Common myeloid progenitor, CD34-positive (primary cell): Measurements from ENCODE around the gene MEX3D.

Experiments
- CTCF ChIA-PET: fragments of 350-600 bp; sonication (Branson Sonifier 250); formaldehyde crosslinking; loops from one replicate; lab custom pipeline; 2021; ENCODE audit warnings: antibody characterized with exemption; lab: Charles Lee
- POLR2A ChIA-PET: fragments of 350-600 bp; sonication (Branson Sonifier 250); formaldehyde crosslinking; loops from one replicate; lab custom pipeline; 2021; ENCODE audit warnings: antibody characterized with exemption; lab: Charles Lee
- DNase-seq, 3 donors: peaks; one replicate each; pipeline versions ENCODE4 v3.0.0 to v3.0.0-alpha.2; 2013
- H3K27ac ChIP-seq, 2 experiments: 1 replicate in 1 of 2; 2 replicates in 1 of 2; pipeline ENCODE4 v1.7.0; 2013; ENCODE audit warnings: inconsistent platforms in 2 of 2, low read length in 2 of 2, mild to moderate bottlenecking in 2 of 2, low read depth in 1 of 2, moderate library complexity in 1 of 2; ENCODE audit not compliant: severe bottlenecking in 2 of 2, insufficient read depth in 1 of 2, poor library complexity in 1 of 2
- H3K27me3 ChIP-seq, 5 experiments: replicated peaks in 2 of 5; 1 replicate in 3 of 5; 2 replicates in 2 of 5; pipeline versions ENCODE4 v1.6.1 to v1.7.0; 2013; ENCODE audit warnings: low read length in 4 of 5, mild to moderate bottlenecking in 2 of 5, moderate library complexity in 2 of 5, inconsistent platforms in 1 of 5; ENCODE audit not compliant: insufficient read depth in 5 of 5, control insufficient read depth in 4 of 5
- H3K36me3 ChIP-seq, 4 experiments: 1 replicate in 2 of 4; 2 replicates in 2 of 4; pipeline versions ENCODE4 v1.6.1 to v1.7.0; 2013; ENCODE audit warnings: low read length in 3 of 4, control low read depth in 1 of 4, mild to moderate bottlenecking in 1 of 4; ENCODE audit not compliant: control insufficient read depth in 4 of 4, insufficient read depth in 4 of 4
- H3K4me1 ChIP-seq, 4 experiments: 1 replicate in 3 of 4; 2 replicates in 1 of 4; pipeline versions ENCODE4 v1.6.1 to v1.7.1; 2013; ENCODE audit warnings: low read length in 3 of 4, mild to moderate bottlenecking in 3 of 4, control low read depth in 1 of 4, inconsistent platforms in 1 of 4, moderate library complexity in 1 of 4; ENCODE audit not compliant: control insufficient read depth in 4 of 4, insufficient read depth in 4 of 4; ENCODE audit errors: control extremely low read depth in 1 of 4
- H3K4me3 ChIP-seq, 7 experiments: 1 replicate in 4 of 7; 2 replicates in 3 of 7; pipeline versions ENCODE4 v1.5.1 to v1.7.0; 2013; ENCODE audit warnings: mild to moderate bottlenecking in 7 of 7, low read length in 6 of 7, moderate library complexity in 6 of 7, inconsistent platforms in 2 of 7, low read depth in 2 of 7, control low read depth in 1 of 7; ENCODE audit not compliant: insufficient read depth in 4 of 7, control insufficient read depth in 1 of 7; ENCODE audit errors: extremely low read depth in 1 of 7
- H3K9me3 ChIP-seq, 5 experiments: 1 replicate in 4 of 5; 2 replicates in 1 of 5; pipeline versions ENCODE4 v1.6.1 to v1.7.1; 2013; ENCODE audit warnings: low read length in 4 of 5, mild to moderate bottlenecking in 2 of 5, inconsistent platforms in 1 of 5, low read depth in 1 of 5, moderate library complexity in 1 of 5; ENCODE audit not compliant: control insufficient read depth in 4 of 5, insufficient read depth in 2 of 5; ENCODE audit errors: control extremely low read depth in 1 of 5
- WGBS: methylation state at CpG from one replicate; pipeline ENCODE4 v1.1.5; 2013; ENCODE audit not compliant: insufficient coverage; 5-methylcytosine and 5-hydroxymethylcytosine counted together

Gene MEX3D

GRCh38 chr19:1513499-1514294 is 54.4 kb downstream of the MEX3D start:
- ChIA-PET POLR2A (no interaction called here), CTCF (interaction anchor here (1.4 kb wide), 1 partner anchor 99 kb away, joined by 3 read pairs; no protein-coding TSS in a partner anchor)
- no peak overlapping the region for H3K27ac ChIP-seq
- DNase-seq: peak; percentile 52 to 73 (median 66)
- H3K4me1 ChIP-seq: peaks cover 0 to 8% (median 5%) of the 10 kb centered on the region in 4 experiments
- peaks cover 0 to 79% (median 24%) of the 10 kb centered on the region in 5 experiments for H3K27me3 ChIP-seq
- H3K4me3 ChIP-seq: peak overlapping the region in 3 of 7 experiments; percentile 2 to 19 (median 6)
- H3K9me3 ChIP-seq: peaks cover 0 to 9% (median 3%) of the 10 kb centered on the region in 5 experiments
- no peaks in the 10 kb centered on the region for H3K36me3 ChIP-seq
- 12% methylated on average over 33 of the region's 52 CpGs for WGBS

GRCh38 chr19:1512671-1513498 is 55.2 kb downstream of the MEX3D start, which contains the start of gene ADAMTSL5:
ADAMTSL5 (minus strand) TSS chr19:1513019; CDS start chr19:1510943, 2,076 bp downstream.
- WGBS: under 1% methylated on average over 44 of the region's 78 CpGs
- H3K27me3 ChIP-seq: peaks cover 0 to 74% (median 20%) of the 10 kb centered on the region in 5 experiments
- H3K9me3 ChIP-seq: peaks cover 0 to 9% (median 3%) of the 10 kb centered on the region in 5 experiments
- DNase-seq: peak in 1 of 3 donors; percentile 19
- CTCF ChIA-PET: no interaction called here
- peak within 1 kb of the TSS in 4 of 7 experiments; percentile 2 to 38 (median 12) for H3K4me3 ChIP-seq
- POLR2A ChIA-PET: no interaction called here
- peaks cover 0 to 14% (median 11%) of the 10 kb centered on the region in 4 experiments for H3K4me1 ChIP-seq
- H3K27ac ChIP-seq: no peak within 1 kb of the TSS
- H3K36me3 ChIP-seq: no peaks in the 10 kb centered on the region

GRCh38 chr19:1511318-1512317 is 56.5 kb downstream of the MEX3D start:
- ChIA-PET POLR2A (no interaction called here), CTCF (no interaction called here)
- WGBS: 53% methylated on average over 7 of the region's 22 CpGs
- Histone ChIP-seq H3K36me3 (no peaks in the 10 kb centered on the region), H3K27me3 (peaks cover 0 to 73% (median 20%) of the 10 kb centered on the region in 5 experiments), H3K9me3 (peaks cover 0 to 9% (median 3%) of the 10 kb centered on the region in 5 experiments), H3K4me1 (peaks cover 0 to 20% (median 14%) of the 10 kb centered on the region in 4 experiments), H3K4me3 (no peak overlapping the region), H3K27ac (no peak overlapping the region)
- no peak for DNase-seq

- ChIA-PET CTCF (no interaction called here), POLR2A (no interaction called here)
- WGBS: 42% methylated on average over 4 of the region's 9 CpGs
- Histone ChIP-seq H3K36me3 (no peaks in the 10 kb centered on the region), H3K27me3 (peaks cover 0 to 70% (median 18%) of the 10 kb centered on the region in 5 experiments), H3K27ac (no peak overlapping the region), H3K4me3 (no peak overlapping the region), H3K4me1 (peaks cover 0 to 20% (median 14%) of the 10 kb centered on the region in 4 experiments), H3K9me3 (peaks cover 0 to 5% (median 0%) of the 10 kb centered on the region in 5 experiments)
- DNase-seq: no peak
Observed at GRCh38 chr19:1510807-1511206, 57.3 kb downstream of the MEX3D start.

GRCh38 chr19:1510442-1510806 is 57.7 kb downstream of the MEX3D start:
- Histone ChIP-seq H3K4me1 (peaks cover 0 to 20% (median 14%) of the 10 kb centered on the region in 4 experiments), H3K36me3 (no peaks in the 10 kb centered on the region), H3K9me3 (peaks cover 0 to 5% (median 0%) of the 10 kb centered on the region in 5 experiments), H3K4me3 (no peak overlapping the region), H3K27ac (no peak overlapping the region), H3K27me3 (peaks cover 0 to 70% (median 18%) of the 10 kb centered on the region in 5 experiments)
- ChIA-PET CTCF (no interaction called here), POLR2A (no interaction called here)
- DNase-seq: no peak
- WGBS: 25% methylated on average over 17 of the region's 25 CpGs
